Measurements from ENCODE around the gene COL19A1. TPM values are rescaled to one million over a fixed set of nuclear protein-coding genes. Genes with fewer than 3 reads are reported as not detected.

The COL19A1 gene
- total RNA-seq, 2 experiments from 2014 or later: 0.03 TPM; not detected in 1

- BruUV-seq (replicated peaks): no TSS peak
- Histone ChIP-seq H2AFZ (ENCODE audit: low read length) (no peak overlapping the region), H3K79me2 (ENCODE audit: insufficient read depth, low read depth, low read length) (no peaks in the 10 kb centered on the region), H3K36me3 (ENCODE audit: insufficient read depth, low read length) (no peaks in the 10 kb centered on the region), H3K4me3 (ENCODE audit: low read depth, low read length, poor library complexity, severe bottlenecking) (no peak overlapping the region), H4K20me1 (ENCODE audit: insufficient read depth, low read length) (no peaks in the 10 kb centered on the region), H3K4me2 (ENCODE audit: low read length) (no peak overlapping the region), H3K27ac (ENCODE audit: low read depth, low read length, poor library complexity, severe bottlenecking) (no peak overlapping the region), H3K9me3 (ENCODE audit: low read length) (no peaks in the 10 kb centered on the region), H3K4me1 (ENCODE audit: insufficient read depth, low read length, poor library complexity, severe bottlenecking) (no peaks in the 10 kb centered on the region), H3K9me2 (ENCODE audit: insufficient read depth, low read length) (no peaks in the 10 kb centered on the region)
- intact Hi-C loops (cut with micrococcal nuclease; ENCODE audit: unreplicated experiment): no loop called here
- DNase-seq (ENCODE audit: low spot score): no peak
- TF ChIP-seq EZH2phosphoT487 (IDR thresholded peaks at IDR 0.05; ENCODE audit: borderline replicate concordance, low read depth, low read length) (no peak), CTCF (conservative IDR thresholded peaks at IDR 0.05; ENCODE audit: low read length) (no peak)
- POLR2A ChIA-PET: interaction anchor here (0.7 kb wide), 2 partner anchors 662 to 1395 kb away, joined by 3 to 6 read pairs; no protein-coding TSS in a partner anchor
- CTCF ChIA-PET (ENCODE audit: unreplicated experiment): no interaction called here
Measured at GRCh38 chr6:70045413-70045812, 179.1 kb downstream of the COL19A1 start.

DNA sequence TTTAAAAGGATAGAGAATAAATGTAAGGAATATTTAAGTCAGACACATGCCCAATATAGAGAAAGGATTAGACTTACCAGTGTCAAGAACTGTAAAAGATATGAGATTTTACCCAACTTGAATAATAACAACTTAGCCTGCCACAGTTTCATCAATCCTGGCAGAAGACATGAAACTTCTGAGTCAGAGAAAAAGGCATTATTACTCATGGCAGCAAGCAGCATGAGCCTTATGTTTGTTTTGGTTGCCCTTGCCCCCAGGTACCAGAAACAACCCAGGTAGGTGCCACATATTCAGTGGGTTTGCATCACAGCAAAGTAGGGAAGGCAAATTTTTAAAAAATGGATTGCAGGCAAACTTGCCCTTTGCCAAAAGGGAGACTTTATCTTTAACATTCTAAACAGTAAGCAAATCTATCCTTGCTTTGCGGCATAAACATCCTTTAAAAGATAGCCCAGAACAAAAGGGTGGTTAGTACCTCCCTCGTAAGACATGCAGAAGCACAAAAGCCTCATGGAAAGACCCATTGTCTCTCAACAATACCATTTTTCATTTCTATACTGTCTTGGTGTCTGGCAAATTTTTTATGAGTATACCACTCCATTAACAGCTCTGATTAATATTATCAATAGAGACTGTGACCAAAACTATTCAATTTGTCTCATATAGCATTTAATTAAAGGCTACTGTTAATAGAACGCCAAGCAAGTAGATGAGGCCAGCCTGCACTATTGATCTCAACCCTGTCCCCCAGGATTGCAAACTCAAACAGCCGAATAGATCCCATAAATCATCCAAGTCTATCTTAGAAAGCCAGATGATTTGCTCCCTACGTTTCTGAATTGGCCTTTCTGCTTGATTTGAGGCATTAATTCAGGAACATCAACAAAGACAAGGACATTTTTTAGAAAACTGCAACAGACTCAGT, 185.1 kb downstream of the COL19A1 start:
- Histone ChIP-seq H3K36me3 (ENCODE audit: insufficient read depth, low read length) (no peaks in the 10 kb centered on the region), H4K20me1 (ENCODE audit: insufficient read depth, low read length) (no peaks in the 10 kb centered on the region), H3K79me2 (ENCODE audit: insufficient read depth, low read depth, low read length) (no peaks in the 10 kb centered on the region), H2AFZ (ENCODE audit: low read length) (no peak overlapping the region), H3K9me2 (ENCODE audit: insufficient read depth, low read length) (no peaks in the 10 kb centered on the region), H3K27ac (ENCODE audit: low read depth, low read length, poor library complexity, severe bottlenecking) (no peak overlapping the region), H3K4me1 (ENCODE audit: insufficient read depth, low read length, poor library complexity, severe bottlenecking) (no peaks in the 10 kb centered on the region), H3K4me3 (ENCODE audit: low read depth, low read length, poor library complexity, severe bottlenecking) (no peak overlapping the region), H3K4me2 (ENCODE audit: low read length) (no peak overlapping the region), H3K9me3 (ENCODE audit: low read length) (no peaks in the 10 kb centered on the region)
- ChIA-PET CTCF (ENCODE audit: unreplicated experiment) (no interaction called here), POLR2A (interaction anchor here (1.5 kb wide), 1 partner anchor 10 kb away, joined by 4 read pairs; no protein-coding TSS in a partner anchor)
- intact Hi-C loops (cut with micrococcal nuclease; ENCODE audit: unreplicated experiment): no loop called here
- no TSS peak for BruUV-seq (replicated peaks)
- TF ChIP-seq CTCF (conservative IDR thresholded peaks at IDR 0.05; ENCODE audit: low read length): no peak
- no peak for TF ChIP-seq EZH2phosphoT487 (IDR thresholded peaks at IDR 0.05; ENCODE audit: borderline replicate concordance, low read depth, low read length)
- no peak for DNase-seq (ENCODE audit: low spot score)
